Endothelial cell of umbilical vein (primary cell): ENCODE data around the gene RFC2.

Experiments
- EZH2 ChIP-seq: IDR thresholded peaks from 2 replicates; pipeline ENCODE4 v1.6.1; 2012; ENCODE audit warnings: borderline replicate concordance, low read depth, mild to moderate bottlenecking, moderate library complexity, low read length, inconsistent platforms; ENCODE audit not compliant: severe bottlenecking
- MYC ChIP-seq: IDR thresholded peaks from one replicate; pipeline ENCODE4 v1.6.1; 2011; ENCODE audit warnings: mild to moderate bottlenecking, low read depth, low read length
- POLR2A ChIP-seq: IDR thresholded peaks from 2 replicates; pipeline ENCODE4 v1.6.1; 2012; ENCODE audit warnings: low read depth, mild to moderate bottlenecking, control low read depth, low read length
- POLR2AphosphoS5 ChIP-seq: IDR thresholded peaks from 2 replicates; pipeline ENCODE4 v1.6.1; 2012; ENCODE audit warnings: low read depth, mild to moderate bottlenecking, control low read depth, low read length, moderate library complexity; ENCODE audit not compliant: insufficient read depth
- TF ChIP-seq, protein P1 (sequence below), 2 donors: IDR thresholded peaks; 1 replicate in 1 of 2; 2 replicates in 1 of 2; pipeline ENCODE4 v1.5.1; 2011; ENCODE audit warnings: low read length in 2 of 2, mild to moderate bottlenecking in 2 of 2, moderate library complexity in 2 of 2, control low read depth in 1 of 2, inconsistent platforms in 1 of 2, low read depth in 1 of 2; ENCODE audit not compliant: insufficient read depth in 1 of 2; ENCODE audit errors: extremely low read depth in 1 of 2

DNA sequence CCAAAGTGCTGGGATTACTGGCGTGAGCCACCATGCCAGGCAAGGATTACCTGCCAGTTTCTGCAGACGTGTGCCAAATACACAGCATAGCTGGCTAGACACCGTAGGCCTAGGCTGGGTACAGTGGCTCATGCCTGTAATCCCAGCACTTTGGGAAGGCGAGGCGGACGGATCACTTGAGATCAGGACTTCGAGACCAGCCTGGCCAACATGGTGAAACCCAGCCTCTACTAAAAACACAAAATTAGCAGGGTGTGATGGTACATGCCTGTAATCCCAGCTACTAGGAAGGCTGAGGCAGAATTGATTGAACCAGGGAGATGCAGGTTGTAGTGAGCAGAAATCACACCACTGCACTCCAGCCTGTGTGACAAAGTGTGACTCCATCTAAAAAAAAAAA is 868 bp downstream of the RFC2 start:
- TF ChIP-seq, protein P1, sequence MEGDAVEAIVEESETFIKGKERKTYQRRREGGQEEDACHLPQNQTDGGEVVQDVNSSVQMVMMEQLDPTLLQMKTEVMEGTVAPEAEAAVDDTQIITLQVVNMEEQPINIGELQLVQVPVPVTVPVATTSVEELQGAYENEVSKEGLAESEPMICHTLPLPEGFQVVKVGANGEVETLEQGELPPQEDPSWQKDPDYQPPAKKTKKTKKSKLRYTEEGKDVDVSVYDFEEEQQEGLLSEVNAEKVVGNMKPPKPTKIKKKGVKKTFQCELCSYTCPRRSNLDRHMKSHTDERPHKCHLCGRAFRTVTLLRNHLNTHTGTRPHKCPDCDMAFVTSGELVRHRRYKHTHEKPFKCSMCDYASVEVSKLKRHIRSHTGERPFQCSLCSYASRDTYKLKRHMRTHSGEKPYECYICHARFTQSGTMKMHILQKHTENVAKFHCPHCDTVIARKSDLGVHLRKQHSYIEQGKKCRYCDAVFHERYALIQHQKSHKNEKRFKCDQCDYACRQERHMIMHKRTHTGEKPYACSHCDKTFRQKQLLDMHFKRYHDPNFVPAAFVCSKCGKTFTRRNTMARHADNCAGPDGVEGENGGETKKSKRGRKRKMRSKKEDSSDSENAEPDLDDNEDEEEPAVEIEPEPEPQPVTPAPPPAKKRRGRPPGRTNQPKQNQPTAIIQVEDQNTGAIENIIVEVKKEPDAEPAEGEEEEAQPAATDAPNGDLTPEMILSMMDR (IDR thresholded peaks at IDR 0.05; ENCODE audit: extremely low read depth in 1 of 2, insufficient read depth in 1 of 2, low read depth in 1 of 2, low read length in 2 of 2) = no peak
- TF ChIP-seq EZH2 (no peak), POLR2AphosphoS5 (no peak), MYC (no peak), POLR2A (no peak)
